ENCODE data around the gene CD1B.
"Not testable (repeated sequence)": the region's sequence is repeated elsewhere in the genome, so short reads cannot be mapped to it uniquely, and the experiment has no call there.

Gene CD1B

GRCh38 chr1:158331481-158332150 lies at the start of gene CD1B:
TSS of gene CD1B (minus strand) at chr1:158331531. CDS start at chr1:158331423, 108 bp downstream.
- DNase-seq (ENCODE audit: low spot score): no peak

GRCh38 chr1:158374860-158375259 lies 43.5 kb upstream of the CD1B start:
- no peak for DNase-seq (ENCODE audit: low spot score)

GRCh38 chr1:158374101-158374500 lies 42.8 kb upstream of the CD1B start:
- DNase-seq (ENCODE audit: low spot score): not testable (repeated sequence)

- no peak for DNase-seq (ENCODE audit: low spot score)
Measured at GRCh38 chr1:158371188-158371953, 40.0 kb upstream of the CD1B start.

GRCh38 chr1:158366783-158367182 lies 35.5 kb upstream of the CD1B start:
- DNase-seq (ENCODE audit: low spot score): no peak

GRCh38 chr1:158362941-158363340 lies 31.6 kb upstream of the CD1B start:
- no peak for DNase-seq (ENCODE audit: low spot score)

GRCh38 chr1:158362482-158362881 lies 31.2 kb upstream of the CD1B start:
- DNase-seq (ENCODE audit: low spot score): no peak

- no peak for DNase-seq (ENCODE audit: low spot score)
Measured at GRCh38 chr1:158357441-158357840, 26.1 kb upstream of the CD1B start.

- DNase-seq (ENCODE audit: low spot score): no peak
Measured at GRCh38 chr1:158356616-158357015, 25.3 kb upstream of the CD1B start.

GRCh38 chr1:158355773-158356285 lies 24.5 kb upstream of the CD1B start:
- no peak for DNase-seq (ENCODE audit: low spot score)

- DNase-seq (ENCODE audit: low spot score): no peak
Measured at GRCh38 chr1:158354255-158354654, 22.9 kb upstream of the CD1B start.

- no peak for DNase-seq (ENCODE audit: low spot score)
Measured at GRCh38 chr1:158353303-158354075, 22.2 kb upstream of the CD1B start, which contains the start of gene CD1E. TSS of gene CD1E (plus strand) at chr1:158353894. CDS start at chr1:158353989, 95 bp downstream.

GRCh38 chr1:158348946-158349345 lies 17.6 kb upstream of the CD1B start:
- DNase-seq (ENCODE audit: low spot score): not testable (repeated sequence)

- DNase-seq (ENCODE audit: low spot score): not testable (repeated sequence)
Measured at GRCh38 chr1:158336413-158336812, 5.1 kb upstream of the CD1B start.

- DNase-seq (ENCODE audit: low spot score): no peak
Measured at GRCh38 chr1:158335213-158335532, 3.8 kb upstream of the CD1B start.

GRCh38 chr1:158334526-158335212 lies 3.3 kb upstream of the CD1B start:
- DNase-seq (ENCODE audit: low spot score): no peak

GRCh38 chr1:158333405-158334155 lies 2.2 kb upstream of the CD1B start:
- no peak for DNase-seq (ENCODE audit: low spot score)

- no peak for DNase-seq (ENCODE audit: low spot score)
Measured at GRCh38 chr1:158331106-158331425, 265 bp downstream of the CD1B start.

GRCh38 chr1:158330391-158331105 lies 783 bp downstream of the CD1B start:
- no peak for DNase-seq (ENCODE audit: low spot score)

GRCh38 chr1:158329733-158330132 lies 1.6 kb downstream of the CD1B start:
- no peak for DNase-seq (ENCODE audit: low spot score)

- DNase-seq (ENCODE audit: low spot score): no peak
Measured at GRCh38 chr1:158329300-158329699, 2.0 kb downstream of the CD1B start.

Data from D341Med (cell line).